HepG2 (cell line): ENCODE data around the gene DENND4C. TPM values are rescaled to one million over a fixed set of nuclear protein-coding genes. Genes with fewer than 3 reads are reported as not detected.

Source experiments
- ATAC-seq: fragments of 200-7000 bp; cut with Tn5 transposase; 3 replicates; pipeline ENCODE4 v1.9.1; 2020; ENCODE audit warnings: mild to moderate bottlenecking, moderate library complexity
- Bru-seq: library from RNA; stranded (reverse); fragments of 400-500 nt; gene quantifications from one replicate; lab custom pipeline; 2021; lab: Mats Ljungman, UMichigan
- BruChase-seq, 2 experiments: library from RNA; stranded (reverse); fragments of 400-500 nt; gene quantifications; one replicate each; lab custom pipeline; 2021; lab: Mats Ljungman, UMichigan
- BruUV-seq: library from RNA; stranded (reverse); fragments of 400-500 nt; replicated peaks from 2 replicates; lab custom pipeline; 2021; lab: Mats Ljungman, UMichigan
- CTCF ChIA-PET: fragments of 300-600 bp; formaldehyde crosslinking; extraction: SDS; loops from one replicate; lab custom pipeline; 2021; ENCODE audit warnings: low total read pairs, inconsistent platforms, low intra/inter-chr PET ratio; lab: Yijun Ruan, JAX
- POLR2A ChIA-PET: fragments of 350-600 bp; sonication (Branson Sonifier 250); formaldehyde crosslinking; loops from one replicate; lab custom pipeline; 2020; ENCODE audit warnings: antibody characterized with exemption, inconsistent platforms; lab: Yijun Ruan, JAX
- DNase-seq: peaks from one replicate; pipeline ENCODE4 v3.0.0-alpha.2; 2015; ENCODE audit warnings: low spot score
- FAIRE-seq: peaks from 3 replicates; lab custom pipeline; 2011; peaks lifted over from hg19 to GRCh38; lab: Jason Lieb, UNC
- H2AFZ ChIP-seq: one replicate; pipeline ENCODE4 v1.6.1; 2011; ENCODE audit warnings: low read length, inconsistent platforms
- H3K27ac ChIP-seq: fragments of 300-600 bp; 3 replicates; pipeline ENCODE4 v1.8.0; 2011; ENCODE audit warnings: mixed run types, mild to moderate bottlenecking, mixed read lengths, low read length, inconsistent platforms; ENCODE audit not compliant: insufficient read depth; ENCODE audit errors: extremely low read length
- H3K27me3 ChIP-seq, 2 experiments: fragments of 200-600 bp in 1 of 2; 2 replicates in 1 of 2; 3 replicates in 1 of 2; pipeline versions ENCODE4 v1.6.0 to v1.8.0; 2011; ENCODE audit warnings: low read length in 2 of 2, mild to moderate bottlenecking in 2 of 2, moderate library complexity in 2 of 2, inconsistent platforms in 1 of 2; ENCODE audit not compliant: insufficient read depth in 2 of 2, control insufficient read depth in 1 of 2
- H3K36me3 ChIP-seq, 2 experiments: fragments of 200-600 bp in 1 of 2; replicated peaks in 1 of 2; 2 replicates in 1 of 2; 3 replicates in 1 of 2; pipeline versions ENCODE4 v1.5.1 to v1.8.0; 2011; ENCODE audit warnings: low read length in 2 of 2, inconsistent platforms in 1 of 2; ENCODE audit not compliant: insufficient read depth in 2 of 2, control insufficient read depth in 1 of 2
- H3K4me1 ChIP-seq: 2 replicates; pipeline ENCODE4 v1.5.1; 2012; ENCODE audit warnings: low read length, inconsistent platforms; ENCODE audit not compliant: insufficient read depth
- H3K4me2 ChIP-seq: 2 replicates; pipeline ENCODE4 v1.6.0; 2011; ENCODE audit warnings: low read depth, low read length, inconsistent platforms
- H3K4me3 ChIP-seq, 3 experiments: fragments of 200-600 bp in 1 of 3; sonication (generic), shearing (Covaris generic) in 1 of 3; replicated peaks in 1 of 3; 2 replicates each; pipeline ENCODE4 v1.5.1; 2011 to 2016; ENCODE audit warnings: low read length in 3 of 3, inconsistent platforms in 2 of 3, low read depth in 2 of 3, mild to moderate bottlenecking in 2 of 3, control low read depth in 1 of 3, mixed read lengths in 1 of 3; ENCODE audit not compliant: insufficient read depth in 1 of 3
- H3K79me2 ChIP-seq: one replicate; pipeline ENCODE4 v1.6.1; 2011; ENCODE audit warnings: low read length, inconsistent platforms; ENCODE audit not compliant: insufficient read depth
- H3K9ac ChIP-seq: 2 replicates; pipeline ENCODE4 v1.6.0; 2011; ENCODE audit warnings: mild to moderate bottlenecking, low read depth, low read length, inconsistent platforms; ENCODE audit not compliant: insufficient read depth
- H3K9me3 ChIP-seq: 2 replicates; pipeline ENCODE4 v1.5.1; 2012; ENCODE audit warnings: mild to moderate bottlenecking, low read length
- H4K20me1 ChIP-seq: 2 replicates; pipeline ENCODE4 v1.6.0; 2011; ENCODE audit warnings: inconsistent platforms, mild to moderate bottlenecking, low read length, moderate library complexity; ENCODE audit not compliant: insufficient read depth
- ARNTL ChIP-seq: sonication (generic); formaldehyde crosslinking; IDR thresholded peaks from 2 replicates; pipeline ENCODE4 v1.4.0; 2020; ENCODE audit warnings: mild to moderate bottlenecking, missing genetic modification reagents
- FOXK1 ChIP-seq: sonication (generic); formaldehyde crosslinking; IDR thresholded peaks from 2 replicates; pipeline ENCODE4 v1.4.0; 2020; ENCODE audit warnings: low read depth, missing genetic modification reagents, borderline replicate concordance
- HMGXB4 ChIP-seq, 2 experiments: sonication (generic) in 1 of 2; formaldehyde crosslinking in 1 of 2; IDR thresholded peaks; 2 replicates each; pipeline versions ENCODE4 v1.4.0 to v1.6.1; 2018 to 2020; ENCODE audit warnings: missing genetic modification reagents in 2 of 2, borderline replicate concordance in 1 of 2, low read depth in 1 of 2, mild to moderate bottlenecking in 1 of 2, missing biosample characterization in 1 of 2
- PRPF4 ChIP-seq: fragments of 200-400 bp; formaldehyde crosslinking; IDR thresholded peaks from 2 replicates; pipeline ENCODE4 v1.6.1; 2016; ENCODE audit warnings: low read length, low read depth; ENCODE audit not compliant: poor library complexity, severe bottlenecking
- RBM22 ChIP-seq: fragments of 200-400 bp; formaldehyde crosslinking; optimal IDR thresholded peaks from 2 replicates; pipeline ENCODE3; 2017; ENCODE audit warnings: mild to moderate bottlenecking, low read length, moderate library complexity
- SP1 ChIP-seq, 2 experiments: fragments of 450-650 bp in 1 of 2; sonication (generic) in 1 of 2; formaldehyde crosslinking in 1 of 2; IDR thresholded peaks; 2 replicates each; pipeline versions ENCODE4 v1.4.0 to v1.6.1; 2016 to 2020; ENCODE audit warnings: missing genetic modification reagents in 1 of 2
- TFDP1 ChIP-seq: IDR thresholded peaks from 2 replicates; pipeline ENCODE4 v1.6.1; 2016; ENCODE audit warnings: missing compliant biosample characterization, missing genetic modification reagents, borderline replicate concordance
- ZNF251 ChIP-seq: sonication (generic); formaldehyde crosslinking; IDR thresholded peaks from 2 replicates; pipeline ENCODE4 v1.9.0; 2021; ENCODE audit warnings: mild to moderate bottlenecking, missing genetic modification reagents
- ZSCAN9 ChIP-seq: IDR thresholded peaks from 2 replicates; pipeline ENCODE4 v1.6.1; 2016; ENCODE audit warnings: borderline replicate concordance
- WGBS: methylation state at CpG from one replicate; pipeline ENCODE4 v1.1.6; 2017; ENCODE audit warnings: low lambda C conversion rate; 5-methylcytosine and 5-hydroxymethylcytosine counted together
- in situ Hi-C: cut with HindIII; loops from 2 replicates; pipeline ENCODE4 v1.10.0; 2017; ENCODE audit warnings: low pct_unique_long_range_greater_than_20kb; ENCODE audit not compliant: extremely low pct_ligation_motif_present
- intact Hi-C: fragments of 100-400 bp; cut with micrococcal nuclease; formaldehyde crosslinking; loops from one replicate; pipeline ENCODE4 v1.10.0; 2022; ENCODE audit not compliant: unreplicated experiment
- long read RNA-seq, 2 experiments: library from RNA in 1 of 2; library from polyadenylated mRNA in 1 of 2; stranded (forward) in 1 of 2; unstranded in 1 of 2; transcript quantifications; one replicate each; pipeline ENCODE4 v2.0.0, GENCODE V29; 2019 to 2022
- polyA minus RNA-seq, 3 experiments: library from RNA; depleted of rRNA, polyadenylated mRNA; stranded (reverse); fragments of >200 nt; gene quantifications; 2 replicates each; pipeline ENCODE4 v1.2.3, GENCODE V29; 2011; ENCODE audit warnings: low replicate concordance in 1 of 3
- polyA plus RNA-seq, 8 experiments: library from polyadenylated mRNA; depleted of rRNA in 3 of 8; stranded (reverse) in 7 of 8; unstranded in 1 of 8; fragments of >200 nt; fragmentation: Illumina TruSeq in 4 of 8; extraction: Trizol in 4 of 8; gene quantifications; 2 replicates each; pipeline versions ENCODE4 v1.2.1 to v1.2.3, GENCODE V29; 2011 to 2016; ENCODE audit warnings: low read depth in 4 of 8, missing spikeins in 1 of 8, mixed read lengths in 1 of 8; ENCODE audit not compliant: insufficient read depth in 1 of 8
- total RNA-seq, 5 experiments: library from RNA; depleted of rRNA; stranded (reverse); fragments of >200 nt; fragmentation: Illumina TruSeq; extraction: Trizol; gene quantifications; 2 replicates each; pipeline ENCODE4 v1.2.3, GENCODE V29; 2016; ENCODE audit warnings: low read depth in 1 of 5
- TF ChIP-seq, protein P1 (sequence below): sonication (generic); formaldehyde crosslinking; IDR thresholded peaks from 2 replicates; pipeline ENCODE4 v1.9.0; 2021; ENCODE audit warnings: missing genetic modification reagents, mild to moderate bottlenecking, borderline replicate concordance

Gene DENND4C
- total RNA-seq (2016; rRNA removed; fragmentation: Illumina TruSeq; extraction: Trizol) (27.2 and 37.8 TPM in 2 replicates), polyA plus RNA-seq (2011; rRNA removed) (18.0 and 19.1 TPM in 2 replicates), polyA minus RNA-seq (2011; rRNA and poly(A)+ RNA removed; ENCODE audit: low replicate concordance) (16.1 and 17.5 TPM in 2 replicates), Bru-seq, nascent RNA (percentile 83 among the genes with signal in this experiment), BruChase-seq, experiment 1, labeled RNA remaining after a 6-hour chase (percentile 78 among the genes with signal in this experiment), BruChase-seq, experiment 2, labeled RNA remaining after a 2-hour chase (percentile 79 among the genes with signal in this experiment)
- 9.8 and 10.5 TPM in 2 replicates for total RNA-seq (2016; cell fraction: cytosol; rRNA removed; fragmentation: Illumina TruSeq; extraction: Trizol; ENCODE audit: low read depth)
- total RNA-seq (2016; cell fraction: insoluble cytoplasmic fraction; rRNA removed; fragmentation: Illumina TruSeq; extraction: Trizol) = 28.0 and 37.6 TPM in 2 replicates
- total RNA-seq (2016; cell fraction: membrane; rRNA removed; fragmentation: Illumina TruSeq; extraction: Trizol) = 9.8 and 11.7 TPM in 2 replicates
- 48.3 and 57.3 TPM in 2 replicates for total RNA-seq (2016; cell fraction: nucleus; rRNA removed; fragmentation: Illumina TruSeq; extraction: Trizol)
- polyA plus RNA-seq (2011; cell fraction: cytosol; rRNA removed) = 7.4 and 12.2 TPM in 2 replicates
- 14.8 and 19.2 TPM in 2 replicates for polyA plus RNA-seq (2011; cell fraction: nucleus; rRNA removed)
- polyA plus RNA-seq (2012) = 13.0 and 14.6 TPM in 2 replicates
- polyA plus RNA-seq (2016; cell fraction: cytosol; fragmentation: Illumina TruSeq; extraction: Trizol; ENCODE audit: low read depth) = 0.53 and 0.61 TPM in 2 replicates
- 16.1 and 17.3 TPM in 2 replicates for polyA plus RNA-seq (2016; cell fraction: insoluble cytoplasmic fraction; fragmentation: Illumina TruSeq; extraction: Trizol; ENCODE audit: low read depth)
- polyA plus RNA-seq (2016; cell fraction: membrane; fragmentation: Illumina TruSeq; extraction: Trizol; ENCODE audit: low read depth) = 1.4 and 2.2 TPM in 2 replicates
- 25.6 and 26.6 TPM in 2 replicates for polyA plus RNA-seq (2016; cell fraction: nucleus; fragmentation: Illumina TruSeq; extraction: Trizol; ENCODE audit: insufficient read depth, low read depth)
- 24.1 and 28.7 TPM in 2 replicates for polyA minus RNA-seq (2011; cell fraction: cytosol; rRNA and poly(A)+ RNA removed)
- 136 and 155 TPM in 2 replicates for polyA minus RNA-seq (2011; cell fraction: nucleus; rRNA and poly(A)+ RNA removed)
- long read RNA-seq, experiment 1 = 0 reads
- long read RNA-seq, experiment 2, partial matches to known transcripts = 0 of 1 reads
- long read RNA-seq, experiment 2, other reads (novel, unspliced or antisense) = 1 of 1 reads

GRCh38 chr9:19230355-19231125 lies at the start of gene DENND4C:
TSS of gene DENND4C (plus strand) at chr9:19230693. CDS start at chr9:19276175, 45,482 bp downstream.
- Histone ChIP-seq H2AFZ (peak within 1 kb of the TSS; percentile 32), H3K79me2 (peaks cover 43% of the 10 kb centered on the region), H3K9ac (peak within 1 kb of the TSS; percentile 93), H3K9me3 (no peaks in the 10 kb centered on the region), H4K20me1 (peaks cover 17% of the 10 kb centered on the region), H3K4me1 (peaks cover 24% of the 10 kb centered on the region), H3K36me3 (no peaks in the 10 kb centered on the region), H3K4me3 (peak within 1 kb of the TSS; percentile 88 to 92 (median 91)), H3K27ac (peak within 1 kb of the TSS; percentile 94), H3K4me2 (peak within 1 kb of the TSS; percentile 83), H3K27me3 (no peaks in the 10 kb centered on the region; a peak in 1 of 5 replicates)
- intact Hi-C loops (loop anchor here (2.0 to 10.0 kb wide), 7 partner anchors 28 to 227 kb away; partner anchors contain the start of genes PLIN2 and RRAGA), in situ Hi-C loops (no loop called here)
- BruUV-seq = no TSS peak
- DNase-seq (peak; percentile 85), FAIRE-seq (no peak), ATAC-seq (peak; percentile 94)
- CTCF ChIA-PET = interaction anchor here (0.7 kb wide), 1 partner anchor 56 kb away, joined by 3 read pairs; no protein-coding TSS in a partner anchor
- WGBS = 2% methylated on average over 28 of the region's 86 CpGs
- POLR2A ChIA-PET = interaction anchor here (0.7 to 2.1 kb wide), 19 partner anchors 9 to 1453 kb away, joined by 3 to 22 read pairs (median 4); partner anchors contain the start of genes ACER2, FOCAD, RPS6 and RRAGA
- TF ChIP-seq RBM22 (peak; percentile 20), ZSCAN9 (CRISPR knock-in tag) (no peak; the same call in 1 of the 2 replicates), ZNF251 (no peak), ARNTL (CRISPR knock-in tag) (no peak), TFDP1 (CRISPR knock-in tag) (peak; percentile 79; the same call in 1 of the 2 replicates), FOXK1 (CRISPR knock-in tag) (0 out of 2 replicates have a peak, but pooled peaks have one; percentile 4), PRPF4 (no peak), HMGXB4 (CRISPR knock-in tag; IDR thresholded peaks at IDR 0.05; ENCODE audit: borderline replicate concordance in 1 of 2, low read depth in 1 of 2) (peak; percentile 75 to 90), SP1 (IDR thresholded peaks at IDR 0.05) (no peak), SP1 (CRISPR knock-in tag; IDR thresholded peaks at IDR 0.05) (0 out of 2 replicates have a peak, but pooled peaks have one; percentile 16)
- TF ChIP-seq, protein P1, sequence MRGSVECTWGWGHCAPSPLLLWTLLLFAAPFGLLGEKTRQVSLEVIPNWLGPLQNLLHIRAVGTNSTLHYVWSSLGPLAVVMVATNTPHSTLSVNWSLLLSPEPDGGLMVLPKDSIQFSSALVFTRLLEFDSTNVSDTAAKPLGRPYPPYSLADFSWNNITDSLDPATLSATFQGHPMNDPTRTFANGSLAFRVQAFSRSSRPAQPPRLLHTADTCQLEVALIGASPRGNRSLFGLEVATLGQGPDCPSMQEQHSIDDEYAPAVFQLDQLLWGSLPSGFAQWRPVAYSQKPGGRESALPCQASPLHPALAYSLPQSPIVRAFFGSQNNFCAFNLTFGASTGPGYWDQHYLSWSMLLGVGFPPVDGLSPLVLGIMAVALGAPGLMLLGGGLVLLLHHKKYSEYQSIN (CRISPR knock-in tag) = no peak
